AG04449 (cell line): ENCODE results near the gene CILP.

Experiments used
- CTCF ChIA-PET: fragments of 350-600 bp; formaldehyde crosslinking; extraction: SDS; loops from one replicate; lab custom pipeline; 2021; ENCODE audit warnings: antibody characterized with exemption; lab: Yijun Ruan, JAX
- POLR2A ChIA-PET: fragments of 400-600, 350-600 bp; formaldehyde crosslinking; extraction: SDS; loops from one replicate; lab custom pipeline; 2020; ENCODE audit warnings: antibody characterized with exemption, inconsistent platforms; lab: Yijun Ruan, JAX
- DNase-seq: peaks from one replicate; pipeline ENCODE4 v3.0.0-alpha.2; 2010; ENCODE audit warnings: low read depth, low spot score
- H3K4me3 ChIP-seq: 2 replicates; pipeline ENCODE4 v1.5.1; 2011; ENCODE audit warnings: low read depth, mild to moderate bottlenecking, control low read depth, low read length
- TF ChIP-seq, protein P1 (sequence below): IDR thresholded peaks from one replicate; pipeline ENCODE4 v1.5.1; 2011; ENCODE audit warnings: mild to moderate bottlenecking, moderate library complexity, low read length, control low read depth, inconsistent platforms; ENCODE audit not compliant: insufficient read depth; ENCODE audit errors: missing control alignments

The CILP gene

DNA sequence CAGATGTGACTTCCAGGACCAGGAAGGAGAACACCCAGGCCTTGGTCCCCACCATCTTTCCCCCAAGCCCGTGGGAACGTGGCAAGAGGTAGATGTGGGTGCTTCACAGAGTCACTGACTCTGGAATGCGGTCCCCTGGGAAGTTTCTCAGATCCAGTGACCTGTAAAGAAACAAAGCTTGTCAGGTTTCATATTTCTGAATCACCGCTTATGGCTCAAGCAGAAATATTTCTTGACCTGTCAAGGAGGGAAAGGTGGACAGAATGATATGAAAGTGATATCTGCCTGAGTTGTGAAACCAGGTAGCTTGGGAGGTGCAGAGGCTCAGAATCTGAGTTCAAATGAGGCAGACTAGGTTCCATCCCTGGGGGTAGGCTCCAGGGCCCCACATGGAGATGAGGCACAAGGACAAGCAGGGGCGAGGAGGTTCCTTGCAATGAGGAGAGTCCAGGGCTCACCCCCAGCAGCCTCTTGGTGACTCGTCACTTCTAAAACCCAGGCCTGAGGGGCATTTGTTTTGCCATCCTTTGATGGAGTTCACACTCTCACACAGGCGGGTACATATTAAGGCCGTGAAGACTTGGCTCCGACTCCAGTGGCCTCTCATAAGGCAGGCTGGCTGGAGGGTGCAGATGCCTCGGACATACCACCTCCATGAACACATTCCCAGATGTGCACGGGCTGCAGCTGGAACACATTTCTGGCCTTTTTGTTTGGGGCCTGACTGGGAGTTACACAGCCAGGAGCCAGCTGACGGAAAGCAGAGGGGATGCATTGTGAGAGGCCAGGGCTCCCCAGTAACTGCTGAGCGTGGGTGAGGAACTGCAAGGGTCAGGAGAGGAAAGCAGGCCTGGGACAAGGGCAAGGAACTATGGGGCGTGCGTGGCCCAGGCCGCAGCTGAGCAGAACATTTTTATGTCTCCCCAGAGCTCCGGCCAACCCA, 1.3 kb downstream of the CILP start:
- POLR2A ChIA-PET = no interaction called here
- CTCF ChIA-PET = interaction anchor here (0.8 to 2.7 kb wide), 4 partner anchors 10 to 88 kb away, joined by 3 to 18 read pairs (median 3); no protein-coding TSS in a partner anchor
- DNase-seq = no peak

DNA sequence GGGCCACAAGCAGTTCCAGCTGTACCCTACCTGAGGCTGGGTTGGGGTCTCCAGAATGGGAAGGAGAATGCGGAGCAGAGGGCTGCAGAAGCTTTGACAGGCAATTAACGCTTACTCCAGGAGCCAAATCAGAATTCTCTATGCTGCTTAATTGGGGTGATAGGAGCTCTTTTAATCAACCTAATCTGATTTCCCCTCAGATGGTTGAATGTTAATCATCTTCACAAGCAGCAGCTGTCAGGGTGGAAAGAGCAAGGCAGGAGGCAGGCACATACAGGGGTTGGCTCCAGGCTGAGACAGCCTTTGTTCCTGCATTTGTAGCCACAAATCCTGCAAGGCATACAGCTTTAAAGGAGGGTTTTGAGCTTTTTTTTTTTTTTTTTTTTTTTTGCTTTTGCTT, 2.6 kb downstream of the CILP start:
- ChIA-PET POLR2A (interaction anchor here (1.9 kb wide), 1 partner anchor 96 kb away, joined by 4 read pairs; the partner anchor contains the start of gene RNU5B-1), CTCF (interaction anchor here (1.0 to 2.7 kb wide), 4 partner anchors 15 to 89 kb away, joined by 3 to 18 read pairs (median 4); partner anchors contain the start of gene PARP16)
- no peak overlapping the region for H3K4me3 ChIP-seq
- TF ChIP-seq, protein P1, sequence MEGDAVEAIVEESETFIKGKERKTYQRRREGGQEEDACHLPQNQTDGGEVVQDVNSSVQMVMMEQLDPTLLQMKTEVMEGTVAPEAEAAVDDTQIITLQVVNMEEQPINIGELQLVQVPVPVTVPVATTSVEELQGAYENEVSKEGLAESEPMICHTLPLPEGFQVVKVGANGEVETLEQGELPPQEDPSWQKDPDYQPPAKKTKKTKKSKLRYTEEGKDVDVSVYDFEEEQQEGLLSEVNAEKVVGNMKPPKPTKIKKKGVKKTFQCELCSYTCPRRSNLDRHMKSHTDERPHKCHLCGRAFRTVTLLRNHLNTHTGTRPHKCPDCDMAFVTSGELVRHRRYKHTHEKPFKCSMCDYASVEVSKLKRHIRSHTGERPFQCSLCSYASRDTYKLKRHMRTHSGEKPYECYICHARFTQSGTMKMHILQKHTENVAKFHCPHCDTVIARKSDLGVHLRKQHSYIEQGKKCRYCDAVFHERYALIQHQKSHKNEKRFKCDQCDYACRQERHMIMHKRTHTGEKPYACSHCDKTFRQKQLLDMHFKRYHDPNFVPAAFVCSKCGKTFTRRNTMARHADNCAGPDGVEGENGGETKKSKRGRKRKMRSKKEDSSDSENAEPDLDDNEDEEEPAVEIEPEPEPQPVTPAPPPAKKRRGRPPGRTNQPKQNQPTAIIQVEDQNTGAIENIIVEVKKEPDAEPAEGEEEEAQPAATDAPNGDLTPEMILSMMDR = no peak
- no peak for DNase-seq

More for the DNA sequence above, 1.3 kb downstream of the CILP start:
- TF ChIP-seq, protein P1 = no peak
- no peak overlapping the region for H3K4me3 ChIP-seq

DNA sequence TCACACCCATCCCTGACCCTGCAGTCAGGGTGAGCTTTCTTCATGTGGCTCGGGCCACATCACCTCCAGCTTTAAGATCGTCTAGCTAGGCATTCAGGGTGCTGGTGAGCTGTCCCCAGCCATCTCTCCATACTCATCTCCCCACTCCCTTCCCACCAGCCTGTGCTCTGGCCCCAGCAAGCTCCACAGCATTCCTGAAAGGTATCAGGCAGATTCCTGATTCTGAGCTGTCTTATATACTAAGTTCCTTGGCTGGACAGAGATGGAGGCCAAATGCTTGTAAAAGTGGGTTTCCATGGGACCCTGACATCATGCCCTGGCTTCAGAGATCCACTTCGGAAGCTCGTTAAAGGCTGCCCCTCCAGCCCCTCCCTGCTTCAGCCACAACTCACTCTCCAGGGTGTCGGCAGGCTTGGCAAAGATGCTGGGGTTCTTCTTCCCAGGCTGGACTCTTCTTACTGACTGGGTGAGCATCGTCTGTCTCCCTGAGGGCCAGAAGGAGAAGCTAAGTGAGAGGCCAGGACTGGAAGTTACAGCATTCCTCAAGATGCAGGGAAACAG, 3.9 kb downstream of the CILP start:
- POLR2A ChIA-PET = interaction anchor here (1.9 kb wide), 1 partner anchor 97 kb away, joined by 4 read pairs; the partner anchor contains the start of gene RNU5B-1
- H3K4me3 ChIP-seq = no peak overlapping the region
- no peak for DNase-seq
- CTCF ChIA-PET = interaction anchor here (1.6 to 2.7 kb wide), 2 partner anchors 63 to 79 kb away, joined by 4 to 18 read pairs; partner anchors contain the start of gene PARP16
- TF ChIP-seq, protein P1 = no peak

DNA sequence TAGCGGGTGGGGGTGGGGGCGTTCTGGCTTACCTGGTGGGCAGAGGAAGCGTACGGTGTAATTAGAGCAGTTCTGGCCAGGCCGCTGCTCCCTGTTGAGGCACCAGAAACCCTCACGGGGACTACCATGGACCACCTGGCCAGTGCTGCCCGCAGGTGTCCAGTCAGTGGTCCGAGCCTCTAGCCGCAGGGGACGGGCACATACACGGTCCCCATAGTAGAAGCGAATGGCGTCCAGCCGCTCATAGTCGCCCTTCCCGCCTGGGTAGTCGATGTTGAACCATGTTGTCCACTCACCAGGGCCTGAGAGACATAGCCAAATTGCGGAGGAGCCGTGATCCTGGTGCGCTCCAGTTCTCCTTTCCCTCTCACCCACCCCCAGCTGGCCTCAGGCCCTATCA, 4.5 kb downstream of the CILP start:
- CTCF ChIA-PET = interaction anchor here (2.7 kb wide), 1 partner anchor 64 kb away, joined by 18 read pairs; no protein-coding TSS in a partner anchor
- DNase-seq = no peak
- TF ChIP-seq, protein P1 = no peak
- no peak overlapping the region for H3K4me3 ChIP-seq
- POLR2A ChIA-PET = interaction anchor here (1.9 kb wide), 1 partner anchor 98 kb away, joined by 4 read pairs; the partner anchor contains the start of gene RNU5B-1

DNA sequence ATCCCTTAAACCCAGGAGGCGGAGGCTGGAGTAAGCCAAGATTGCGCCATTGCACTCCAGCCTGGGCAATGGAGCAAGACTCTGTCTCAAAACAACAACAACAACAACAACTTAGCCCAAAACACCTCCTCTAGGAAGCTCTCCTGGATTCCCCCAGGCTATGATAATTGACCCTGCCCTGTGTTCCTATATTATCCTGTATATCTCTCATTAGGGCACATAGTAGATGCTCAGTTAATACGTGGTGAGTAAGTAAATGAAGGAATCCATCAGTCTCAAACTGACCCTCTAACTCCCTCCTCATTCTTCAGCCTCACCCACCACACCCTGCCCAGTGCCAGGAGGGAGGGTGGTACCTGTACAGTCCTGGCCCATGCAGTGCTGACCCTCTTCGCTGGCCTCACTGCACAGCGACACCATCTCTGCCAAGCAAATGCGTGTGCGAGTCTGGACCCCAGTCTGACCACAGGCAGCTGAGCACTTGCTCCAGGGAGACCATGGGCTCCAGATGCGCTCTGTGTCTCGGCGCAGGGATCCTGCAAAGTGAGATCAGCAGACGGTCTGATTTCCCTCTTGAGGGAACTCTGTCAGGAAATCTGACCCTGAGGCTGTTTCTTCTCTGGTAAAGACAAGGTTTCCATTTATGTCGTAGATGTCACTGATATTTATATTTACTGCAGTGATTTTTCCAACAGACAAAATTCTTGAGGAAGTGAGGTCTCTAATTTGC, 6.2 kb downstream of the CILP start:
- ChIA-PET CTCF (interaction anchor here (0.8 kb wide), 1 partner anchor 10 kb away, joined by 3 read pairs; no protein-coding TSS in a partner anchor), POLR2A (interaction anchor here (1.2 kb wide), 1 partner anchor 100 kb away, joined by 3 read pairs; the partner anchor contains the start of gene RNU5B-1)
- no peak for DNase-seq
- H3K4me3 ChIP-seq = no peak overlapping the region
- TF ChIP-seq, protein P1 = no peak
